ENCODE results near the gene KIAA0232. TPM values are rescaled to one million over a fixed set of nuclear protein-coding genes. Genes with fewer than 3 reads are reported as not detected.
A peak's percentile ranks its signal among the peaks of the same experiment; 100 is the strongest.

KIAA0232 gene
- total RNA-seq, 1 experiment from 2014 or later, result 28.5 TPM

DNA sequence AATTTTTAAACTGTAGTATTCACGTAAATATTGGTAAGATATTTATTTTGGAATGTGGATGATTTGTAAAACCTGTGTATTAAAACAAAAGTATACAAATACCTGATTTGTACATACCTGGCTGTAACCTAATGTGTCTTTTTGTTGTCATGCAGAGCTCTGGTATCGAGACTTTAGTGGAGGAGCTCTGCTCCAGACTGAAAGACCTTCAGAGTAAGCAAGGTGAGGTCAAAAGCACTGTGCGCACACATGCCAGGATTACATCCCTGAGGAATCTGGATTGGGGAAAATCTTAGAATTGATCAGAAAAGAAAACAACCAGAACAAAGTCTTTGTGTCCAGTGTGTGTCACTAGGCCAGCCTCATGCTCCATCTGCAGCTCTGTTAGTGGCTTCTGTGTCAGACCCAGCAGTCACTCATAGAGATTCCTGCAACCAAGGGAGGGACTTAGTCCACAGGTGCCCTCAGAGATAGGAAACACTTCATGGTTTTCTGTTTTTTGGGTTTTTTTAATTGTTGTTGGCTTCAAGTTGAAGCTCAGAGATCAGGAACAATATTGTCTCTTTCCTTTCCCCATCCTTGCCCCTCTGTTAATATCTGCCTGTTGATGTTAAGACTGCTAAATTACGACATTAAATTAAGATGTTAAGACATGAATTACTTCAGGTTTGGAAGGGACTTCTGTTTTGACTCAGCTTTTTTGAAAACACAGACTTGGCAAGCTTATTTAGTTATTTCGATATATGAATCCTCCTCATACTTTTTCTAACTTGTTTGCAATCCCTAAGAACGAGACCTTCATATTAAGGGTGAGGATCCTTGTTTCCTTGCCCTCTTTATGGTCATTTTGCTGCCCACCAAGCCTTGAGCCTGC is 74.7 kb downstream of the KIAA0232 start:
- H3K4me3 Mint-ChIP-seq, result no peak overlapping the region
- no CpG with 5 or more reads among the region's 6 CpGs for WGBS (ENCODE audit: extremely low coverage, insufficient read length, low lambda C conversion rate)

More for the DNA sequence above, 74.7 kb downstream of the KIAA0232 start:
- Histone ChIP-seq H3K18ac (ENCODE audit: insufficient read length, low read depth, low read length) (no peak overlapping the region), H3K79me1 (ENCODE audit: insufficient read depth, low read depth, low read length, poor library complexity, severe bottlenecking) (no peaks in the 10 kb centered on the region), H2AFZ (ENCODE audit: low read length) (no peak overlapping the region), H4K8ac (replicated peaks; ENCODE audit: insufficient read length, low read depth, low read length) (no peak overlapping the region), H2BK15ac (ENCODE audit: low read depth, low read length) (no peak overlapping the region), H4K20me1 (ENCODE audit: control insufficient read depth, insufficient read depth, insufficient read length) (no peaks in the 10 kb centered on the region), H2BK120ac (ENCODE audit: low read depth, low read length, poor library complexity, severe bottlenecking) (no peak overlapping the region), H3K9me3 (ENCODE audit: control insufficient read depth, low read depth, low read length) (peaks cover 5% of the 10 kb centered on the region), H2BK12ac (ENCODE audit: insufficient read length, low read depth, low read length) (no peak overlapping the region), H4K5ac (ENCODE audit: insufficient read length, low read depth, low read length) (no peak overlapping the region), H3K56ac (ENCODE audit: insufficient read length, low read depth, low read length) (no peak overlapping the region), H3K23me2 (ENCODE audit: insufficient read length, low read depth, low read length, poor library complexity, severe bottlenecking) (no peaks in the 10 kb centered on the region), H3K4me2 (ENCODE audit: insufficient read depth, insufficient read length, low read length) (no peak overlapping the region), H3K27ac (ENCODE audit: insufficient read length, low read depth, low read length) (no peak overlapping the region), H3K4ac (ENCODE audit: low read depth, low read length) (no peak overlapping the region), H3K79me2 (ENCODE audit: insufficient read depth, low read length) (0 out of 2 replicates have a peak, but pooled peaks cover 2% of the 10 kb centered on the region), H4K91ac (ENCODE audit: insufficient read length, low read depth, low read length) (no peak overlapping the region), H2BK20ac (ENCODE audit: low read depth, low read length, poor library complexity, severe bottlenecking) (no peak overlapping the region), H3T11ph (ENCODE audit: low read length) (no peak overlapping the region), H3K4me1 (ENCODE audit: insufficient read depth, low read length) (peaks cover 2% of the 10 kb centered on the region; the same call in 1 of the 2 replicates), H3K9ac (ENCODE audit: extremely low read depth, insufficient read length, low read length) (no peak overlapping the region), H3K14ac (ENCODE audit: insufficient read depth, low read length) (no peak overlapping the region), H3K27me3 (ENCODE audit: insufficient read depth, low read length) (no peaks in the 10 kb centered on the region), H3K23ac (ENCODE audit: insufficient read length, low read depth, low read length) (no peak overlapping the region), H2AK5ac (ENCODE audit: insufficient read length, low read length) (no peak overlapping the region), H2BK5ac (ENCODE audit: insufficient read length, low read length) (no peak overlapping the region)
- no peaks in the 10 kb centered on the region for H3K27me3 Mint-ChIP-seq (ENCODE audit: low read depth)
- peak overlapping the region in 1 of 3 experiments; percentile 34; a peak in 1 of 7 replicates for H3K27ac Mint-ChIP-seq
- TF ChIP-seq, protein P1, sequence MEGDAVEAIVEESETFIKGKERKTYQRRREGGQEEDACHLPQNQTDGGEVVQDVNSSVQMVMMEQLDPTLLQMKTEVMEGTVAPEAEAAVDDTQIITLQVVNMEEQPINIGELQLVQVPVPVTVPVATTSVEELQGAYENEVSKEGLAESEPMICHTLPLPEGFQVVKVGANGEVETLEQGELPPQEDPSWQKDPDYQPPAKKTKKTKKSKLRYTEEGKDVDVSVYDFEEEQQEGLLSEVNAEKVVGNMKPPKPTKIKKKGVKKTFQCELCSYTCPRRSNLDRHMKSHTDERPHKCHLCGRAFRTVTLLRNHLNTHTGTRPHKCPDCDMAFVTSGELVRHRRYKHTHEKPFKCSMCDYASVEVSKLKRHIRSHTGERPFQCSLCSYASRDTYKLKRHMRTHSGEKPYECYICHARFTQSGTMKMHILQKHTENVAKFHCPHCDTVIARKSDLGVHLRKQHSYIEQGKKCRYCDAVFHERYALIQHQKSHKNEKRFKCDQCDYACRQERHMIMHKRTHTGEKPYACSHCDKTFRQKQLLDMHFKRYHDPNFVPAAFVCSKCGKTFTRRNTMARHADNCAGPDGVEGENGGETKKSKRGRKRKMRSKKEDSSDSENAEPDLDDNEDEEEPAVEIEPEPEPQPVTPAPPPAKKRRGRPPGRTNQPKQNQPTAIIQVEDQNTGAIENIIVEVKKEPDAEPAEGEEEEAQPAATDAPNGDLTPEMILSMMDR (conservative IDR thresholded peaks at IDR 0.05), result no peak
- DNase-seq, result no peak
- peaks cover 21 to 37% (median 33%) of the 10 kb centered on the region in 3 experiments for H3K36me3 Mint-ChIP-seq (ENCODE audit: insufficient read depth in 1 of 3, low read depth in 3 of 3)
- peaks cover 5% of the 10 kb centered on the region in 2 experiments; a peak in 3 of 5 replicates for H3K9me3 Mint-ChIP-seq
- peaks cover 10 to 12% of the 10 kb centered on the region in 2 experiments for H3K4me1 Mint-ChIP-seq

Measured in H9 (cell line).